ENCODE data around the gene BCL11B.

The BCL11B gene

DNA sequence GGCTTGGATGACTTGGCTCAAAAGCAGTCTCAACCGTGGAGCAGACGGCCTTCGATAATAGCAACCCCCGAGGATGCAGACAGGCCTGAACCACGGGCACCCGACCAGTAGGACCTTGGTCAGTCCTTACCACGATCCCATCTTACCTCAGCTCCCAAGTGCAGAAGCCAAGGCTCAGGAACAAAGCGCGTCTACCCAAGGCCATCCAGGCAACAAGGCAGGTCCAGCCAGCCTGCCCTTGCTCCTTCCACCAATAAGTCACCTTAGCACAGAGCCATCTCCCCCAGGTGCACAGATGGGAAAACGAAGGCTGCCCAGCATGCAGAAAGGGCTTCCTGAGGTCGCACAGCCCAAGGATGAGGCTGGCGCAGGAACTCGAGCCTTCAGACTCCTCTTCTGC lies 77.3 kb downstream of the BCL11B start:
- Histone ChIP-seq H3F3A (ENCODE audit: insufficient read depth) (no peaks in the 10 kb centered on the region), H3K9me2 (replicated peaks; ENCODE audit: insufficient read depth, low read length) (no peaks in the 10 kb centered on the region), H3K9me3 (ENCODE audit: insufficient read depth, low read length) (no peaks in the 10 kb centered on the region), H2AFZ (ENCODE audit: low read depth, low read length, severe bottlenecking) (no peak overlapping the region), H3K36me3 (ENCODE audit: low read length) (no peaks in the 10 kb centered on the region), H4K20me1 (ENCODE audit: low read depth, low read length) (no peaks in the 10 kb centered on the region), H3K4me3 (ENCODE audit: insufficient read depth, low read length, poor library complexity, severe bottlenecking) (no peak overlapping the region), H3K79me2 (ENCODE audit: insufficient read depth, low read length) (no peaks in the 10 kb centered on the region), H3K4me2 (ENCODE audit: low read depth, low read length, poor library complexity, severe bottlenecking) (no peak overlapping the region), H3K27ac (ENCODE audit: low read depth, low read length) (no peak overlapping the region), H3K27me3 (ENCODE audit: low read length) (no peaks in the 10 kb centered on the region), H3K9ac (ENCODE audit: low read length) (no peak overlapping the region)
- no peak for TF ChIP-seq CTCF (IDR thresholded peaks at IDR 0.05; ENCODE audit: insufficient read depth, low read length, poor library complexity, severe bottlenecking)
- no peak for TF ChIP-seq EZH2phosphoT487 (conservative IDR thresholded peaks at IDR 0.05; ENCODE audit: low read length)

DNA sequence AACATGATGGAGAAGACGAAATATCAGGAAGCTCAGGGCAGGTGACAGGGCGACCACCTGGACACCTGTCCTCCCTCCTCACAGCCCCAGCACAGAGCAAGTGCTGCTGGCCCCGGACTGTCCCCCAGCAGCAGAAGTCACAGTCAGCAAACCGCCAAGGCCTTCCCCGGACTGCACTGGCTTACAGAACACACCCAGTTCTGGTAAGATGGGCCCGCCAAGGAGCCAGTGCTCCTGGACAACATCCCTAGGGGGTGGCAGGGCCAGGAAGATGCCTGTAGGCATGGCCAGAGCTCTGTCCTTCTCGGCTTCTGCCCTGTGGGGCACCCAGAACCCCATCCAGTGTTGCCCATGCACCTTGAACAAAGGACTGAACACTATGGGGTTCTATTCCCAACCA lies 77.9 kb downstream of the BCL11B start:
- no peak overlapping the region for H3K9ac ChIP-seq (ENCODE audit: low read length)

DNA sequence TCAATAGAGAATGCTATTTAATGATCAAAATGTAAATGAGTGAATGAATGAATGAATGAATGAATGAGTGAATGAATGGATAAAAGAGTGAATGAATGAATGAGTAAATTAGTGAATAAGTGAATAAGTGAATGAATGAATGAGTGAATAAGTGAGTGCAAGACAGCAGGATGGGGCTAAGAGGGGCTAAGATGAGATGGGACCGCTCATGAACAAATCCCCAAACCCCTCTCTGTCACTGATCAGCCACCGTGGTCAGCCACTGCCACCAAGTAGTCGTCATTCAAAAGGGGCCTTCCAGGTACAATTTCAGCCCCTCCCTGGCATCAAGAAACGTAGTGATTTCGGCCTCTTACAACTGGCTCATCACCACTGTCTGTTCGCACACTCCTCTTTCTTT lies 79.2 kb downstream of the BCL11B start:
- H2AFZ ChIP-seq (ENCODE audit: low read depth, low read length, severe bottlenecking): no peak overlapping the region
- H3K9ac ChIP-seq (ENCODE audit: low read length): no peak overlapping the region
- no peaks in the 10 kb centered on the region for H3K36me3 ChIP-seq (ENCODE audit: low read length)
- no peak overlapping the region for H3K4me3 ChIP-seq (ENCODE audit: insufficient read depth, low read length, poor library complexity, severe bottlenecking)
- TF ChIP-seq EZH2phosphoT487 (conservative IDR thresholded peaks at IDR 0.05; ENCODE audit: low read length) (no peak), CTCF (IDR thresholded peaks at IDR 0.05; ENCODE audit: insufficient read depth, low read length, poor library complexity, severe bottlenecking) (no peak)
- no peaks in the 10 kb centered on the region for H3K9me2 ChIP-seq (replicated peaks; ENCODE audit: insufficient read depth, low read length)
- H3K27ac ChIP-seq (ENCODE audit: low read depth, low read length): no peak overlapping the region
- H3K4me2 ChIP-seq (ENCODE audit: low read depth, low read length, poor library complexity, severe bottlenecking): no peak overlapping the region
- no peaks in the 10 kb centered on the region for H3K27me3 ChIP-seq (ENCODE audit: low read length)
- no peaks in the 10 kb centered on the region for H4K20me1 ChIP-seq (ENCODE audit: low read depth, low read length)
- no peaks in the 10 kb centered on the region for H3K9me3 ChIP-seq (ENCODE audit: insufficient read depth, low read length)
- no peaks in the 10 kb centered on the region for H3F3A ChIP-seq (ENCODE audit: insufficient read depth)
- no peaks in the 10 kb centered on the region for H3K79me2 ChIP-seq (ENCODE audit: insufficient read depth, low read length)

More for the DNA sequence above, 77.9 kb downstream of the BCL11B start:
- no peaks in the 10 kb centered on the region for H3K27me3 ChIP-seq (ENCODE audit: low read length)
- no peak overlapping the region for H3K4me2 ChIP-seq (ENCODE audit: low read depth, low read length, poor library complexity, severe bottlenecking)
- H3K36me3 ChIP-seq (ENCODE audit: low read length): no peaks in the 10 kb centered on the region
- no peaks in the 10 kb centered on the region for H3K79me2 ChIP-seq (ENCODE audit: insufficient read depth, low read length)
- H3K9me2 ChIP-seq (replicated peaks; ENCODE audit: insufficient read depth, low read length): no peaks in the 10 kb centered on the region
- no peaks in the 10 kb centered on the region for H3K9me3 ChIP-seq (ENCODE audit: insufficient read depth, low read length)
- H3K4me3 ChIP-seq (ENCODE audit: insufficient read depth, low read length, poor library complexity, severe bottlenecking): no peak overlapping the region
- no peaks in the 10 kb centered on the region for H3F3A ChIP-seq (ENCODE audit: insufficient read depth)
- no peak overlapping the region for H3K27ac ChIP-seq (ENCODE audit: low read depth, low read length)
- H2AFZ ChIP-seq (ENCODE audit: low read depth, low read length, severe bottlenecking): no peak overlapping the region
- H4K20me1 ChIP-seq (ENCODE audit: low read depth, low read length): no peaks in the 10 kb centered on the region
- TF ChIP-seq CTCF (IDR thresholded peaks at IDR 0.05; ENCODE audit: insufficient read depth, low read length, poor library complexity, severe bottlenecking) (no peak), EZH2phosphoT487 (conservative IDR thresholded peaks at IDR 0.05; ENCODE audit: low read length) (no peak)

Data from SU-DHL-6 (cell line).